CD4-positive, alpha-beta T cell (primary cell): ENCODE data around the gene SPPL2A. TPM values are rescaled to one million over a fixed set of nuclear protein-coding genes. Genes with fewer than 3 reads are reported as not detected.

Experiments used
- ATAC-seq: fragments of 200-7000 bp; cut with Tn5 transposase; one replicate; pipeline ENCODE4 v1.10.0; 2022; ENCODE audit warnings: mild to moderate bottlenecking; ENCODE audit not compliant: poor library complexity
- CTCF ChIA-PET: fragments of 350-600 bp; sonication (Branson Sonifier 250); formaldehyde crosslinking; loops from one replicate; lab custom pipeline; 2021; ENCODE audit warnings: antibody characterized with exemption, inconsistent platforms; lab: Charles Lee
- POLR2A ChIA-PET: fragments of 350-600 bp; sonication (Branson Sonifier 250); formaldehyde crosslinking; loops from one replicate; lab custom pipeline; 2021; ENCODE audit warnings: antibody characterized with exemption, inconsistent platforms; lab: Charles Lee
- DNase-seq, 14 experiments: peaks; one replicate each; pipeline ENCODE4 v3.0.0-alpha.2; 2013 to 2020; ENCODE audit warnings: mixed read lengths in 2 of 14
- H3K27ac ChIP-seq, 2 donors: one replicate each; pipeline versions ENCODE4 v1.5.1 to v1.7.0; 2013; ENCODE audit warnings: low read length in 2 of 2, low read depth in 1 of 2, mild to moderate bottlenecking in 1 of 2
- H3K27me3 ChIP-seq, 2 experiments: 1 replicate in 1 of 2; 2 replicates in 1 of 2; pipeline versions ENCODE4 v1.6.1 to v1.7.0; 2013; ENCODE audit warnings: low read length in 2 of 2, control low read depth in 1 of 2, mild to moderate bottlenecking in 1 of 2, moderate library complexity in 1 of 2; ENCODE audit not compliant: insufficient read depth in 2 of 2, control insufficient read depth in 1 of 2
- H3K36me3 ChIP-seq: one replicate; pipeline ENCODE4 v1.6.1; 2013; ENCODE audit warnings: low read length, control low read depth; ENCODE audit not compliant: insufficient read depth
- H3K4me1 ChIP-seq: one replicate; pipeline ENCODE4 v1.6.1; 2013; ENCODE audit warnings: low read length, control low read depth; ENCODE audit not compliant: insufficient read depth
- H3K4me3 ChIP-seq: one replicate; pipeline ENCODE4 v1.5.1; 2013; ENCODE audit warnings: mild to moderate bottlenecking, low read length, moderate library complexity
- H3K9me3 ChIP-seq, 2 experiments: 1 replicate in 1 of 2; 2 replicates in 1 of 2; pipeline versions ENCODE4 v1.6.1 to v1.7.0; 2013; ENCODE audit warnings: low read length in 2 of 2, mild to moderate bottlenecking in 2 of 2, control low read depth in 1 of 2, moderate library complexity in 1 of 2; ENCODE audit not compliant: control insufficient read depth in 1 of 2, insufficient read depth in 1 of 2
- H3K27ac Mint-ChIP-seq: one replicate; pipeline ENCODE4 v1.8.0; 2020; ENCODE audit warnings: mixed read lengths
- H3K27me3 Mint-ChIP-seq: one replicate; pipeline ENCODE4 v1.8.0; 2021; ENCODE audit warnings: mixed read lengths
- H3K36me3 Mint-ChIP-seq: one replicate; pipeline ENCODE4 v1.8.0; 2021; ENCODE audit warnings: low read depth, mixed read lengths
- H3K4me1 Mint-ChIP-seq: one replicate; pipeline ENCODE4 v1.8.0; 2021; ENCODE audit warnings: low read depth, mixed read lengths
- H3K4me3 Mint-ChIP-seq: one replicate; pipeline ENCODE4 v1.8.0; 2020; ENCODE audit warnings: mild to moderate bottlenecking, mixed read lengths
- H3K9me3 Mint-ChIP-seq: one replicate; pipeline ENCODE4 v1.8.0; 2020; ENCODE audit warnings: mixed read lengths
- CTCF ChIP-seq: fragments of 200-600 bp; IDR thresholded peaks from one replicate; pipeline ENCODE4 v1.8.0; 2022; ENCODE audit warnings: antibody characterized with exemption, mild to moderate bottlenecking
- intact Hi-C, 2 experiments: fragments of 100-400 bp; cut with DNase I in 1 of 2; cut with micrococcal nuclease in 1 of 2; formaldehyde crosslinking; loops; one replicate each; pipeline versions ENCODE4 v1.15.1 to v1.9.0; 2023 to 2025; cut with DNase I, micrococcal nuclease
- total RNA-seq, 174 experiments: library from RNA in 2 of 174; stranded (reverse) in 2 of 174; gene quantifications; one replicate each; pipeline ENCODE4 v1.2.3 and lab custom pipeline; 2021 to 2026

Gene SPPL2A
- total RNA-seq, 2 experiments from 2014 or later = 26.6 to 30.7 TPM

- intact Hi-C loops = no loop called here
- no peaks in the 10 kb centered on the region for H3K4me1 Mint-ChIP-seq
- Histone ChIP-seq H3K4me3 (no peak overlapping the region), H3K4me1 (no peaks in the 10 kb centered on the region), H3K27ac (no peak overlapping the region), H3K9me3 (no peaks in the 10 kb centered on the region), H3K27me3 (no peaks in the 10 kb centered on the region), H3K36me3 (no peaks in the 10 kb centered on the region)
- ATAC-seq (no peak), DNase-seq (no peak)
- no peak overlapping the region for H3K4me3 Mint-ChIP-seq
- no peak overlapping the region for H3K27ac Mint-ChIP-seq
- TF ChIP-seq CTCF = no peak
- H3K27me3 Mint-ChIP-seq = no peaks in the 10 kb centered on the region
- ChIA-PET CTCF (interaction anchor here (0.6 kb wide), 1 partner anchor 228 kb away, joined by 4 read pairs; no protein-coding TSS in a partner anchor), POLR2A (no interaction called here)
- no peaks in the 10 kb centered on the region for H3K9me3 Mint-ChIP-seq
- H3K36me3 Mint-ChIP-seq = no peaks in the 10 kb centered on the region
Observed at GRCh38 chr15:50783895-50784294, 18.4 kb upstream of the SPPL2A start.

GRCh38 chr15:50783411-50783810 is 17.9 kb upstream of the SPPL2A start:
- no peak overlapping the region for H3K4me3 ChIP-seq
- no peaks in the 10 kb centered on the region for H3K9me3 Mint-ChIP-seq
- no peaks in the 10 kb centered on the region for H3K27me3 Mint-ChIP-seq
- no peaks in the 10 kb centered on the region for H3K4me1 ChIP-seq
- no peak overlapping the region for H3K27ac ChIP-seq
- H3K27me3 ChIP-seq = no peaks in the 10 kb centered on the region
- DNase-seq = no peak
- ChIA-PET CTCF (interaction anchor here (0.6 kb wide), 1 partner anchor 229 kb away, joined by 4 read pairs; no protein-coding TSS in a partner anchor), POLR2A (no interaction called here)
- H3K9me3 ChIP-seq = no peaks in the 10 kb centered on the region
- ATAC-seq = no peak
- intact Hi-C loops = no loop called here
- H3K4me3 Mint-ChIP-seq = no peak overlapping the region
- no peaks in the 10 kb centered on the region for H3K4me1 Mint-ChIP-seq
- no peaks in the 10 kb centered on the region for H3K36me3 ChIP-seq
- H3K36me3 Mint-ChIP-seq = no peaks in the 10 kb centered on the region
- TF ChIP-seq CTCF = no peak
- H3K27ac Mint-ChIP-seq = no peak overlapping the region

- no peak for TF ChIP-seq CTCF
- no peak overlapping the region for H3K27ac Mint-ChIP-seq
- H3K36me3 Mint-ChIP-seq = no peaks in the 10 kb centered on the region
- DNase-seq = no peak
- Histone ChIP-seq H3K27me3 (no peaks in the 10 kb centered on the region), H3K36me3 (no peaks in the 10 kb centered on the region), H3K27ac (no peak overlapping the region), H3K9me3 (no peaks in the 10 kb centered on the region), H3K4me3 (no peak overlapping the region), H3K4me1 (peaks cover 3% of the 10 kb centered on the region)
- H3K27me3 Mint-ChIP-seq = no peaks in the 10 kb centered on the region
- intact Hi-C loops = no loop called here
- no peak overlapping the region for H3K4me3 Mint-ChIP-seq
- peaks cover 6% of the 10 kb centered on the region for H3K4me1 Mint-ChIP-seq
- ChIA-PET POLR2A (no interaction called here), CTCF (interaction anchor here (0.6 to 1.5 kb wide), 2 partner anchors 34 to 59 kb away, joined by 3 read pairs; no protein-coding TSS in a partner anchor)
- no peaks in the 10 kb centered on the region for H3K9me3 Mint-ChIP-seq
- no peak for ATAC-seq
Observed at GRCh38 chr15:50778086-50778485, 12.6 kb upstream of the SPPL2A start.
